AG10803 (cell line): ENCODE results near the gene KRTAP9-1.
"Not testable (repeated sequence)": the region's sequence is repeated elsewhere in the genome, so short reads cannot be mapped to it uniquely, and the experiment has no call there.

Experiments used
- DNase-seq: peaks from one replicate; pipeline ENCODE4 v3.0.0; 2010; ENCODE audit warnings: low read depth
- H3K4me3 ChIP-seq: 2 replicates; pipeline ENCODE4 v1.5.1; 2011; ENCODE audit warnings: mild to moderate bottlenecking, low read length, control low read depth
- CTCF ChIP-seq: conservative IDR thresholded peaks from 2 replicates; pipeline ENCODE4 v1.5.1; 2011; ENCODE audit warnings: mild to moderate bottlenecking, low read length, control low read depth, inconsistent platforms

KRTAP9-1 gene

DNA sequence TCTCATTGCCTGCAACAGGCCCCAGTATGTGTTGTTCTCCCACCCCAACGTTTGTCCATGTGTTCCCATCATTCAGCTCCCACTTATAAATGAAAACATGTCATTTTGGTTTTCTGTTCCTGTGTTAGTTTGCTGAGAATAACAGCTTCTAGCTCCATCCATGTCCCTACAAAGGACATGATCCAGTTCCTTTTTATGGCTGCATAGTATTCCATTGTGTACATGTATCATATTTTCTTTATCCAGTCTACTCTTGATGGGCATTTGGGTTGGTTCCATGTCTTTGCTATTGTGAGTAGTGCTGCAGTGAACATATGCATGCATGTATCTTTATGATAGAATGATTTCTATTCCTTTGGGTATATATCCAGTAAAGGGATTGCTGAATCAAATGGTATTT, 26.0 kb downstream of the KRTAP9-1 start:
- no peak for TF ChIP-seq CTCF
- no peak overlapping the region for H3K4me3 ChIP-seq
- no peak for DNase-seq

DNA sequence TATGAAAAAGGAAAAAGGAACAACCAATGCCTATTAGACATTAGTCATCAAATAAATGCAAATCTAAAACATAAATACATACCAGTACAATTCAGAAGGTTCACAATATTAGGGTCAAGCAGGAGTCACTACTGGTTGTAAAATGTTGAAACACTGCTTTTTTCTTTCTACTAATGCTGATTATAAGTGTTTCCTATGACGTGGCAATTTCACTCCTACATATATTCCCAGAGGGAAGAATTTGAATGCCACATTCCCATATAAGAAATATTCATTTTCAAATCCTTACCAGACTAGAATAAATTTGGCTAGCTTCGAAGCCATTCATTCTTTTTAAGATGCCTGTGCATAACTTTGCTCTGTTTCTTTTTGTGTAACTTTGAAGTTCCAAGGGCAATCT, 34.1 kb downstream of the KRTAP9-1 start:
- no peak overlapping the region for H3K4me3 ChIP-seq
- TF ChIP-seq CTCF = no peak
- no peak for DNase-seq

- no peak for DNase-seq
- H3K4me3 ChIP-seq = no peak overlapping the region
- no peak for TF ChIP-seq CTCF
Observed at GRCh38 chr17:41226051-41226450, 36.4 kb downstream of the KRTAP9-1 start.

DNA sequence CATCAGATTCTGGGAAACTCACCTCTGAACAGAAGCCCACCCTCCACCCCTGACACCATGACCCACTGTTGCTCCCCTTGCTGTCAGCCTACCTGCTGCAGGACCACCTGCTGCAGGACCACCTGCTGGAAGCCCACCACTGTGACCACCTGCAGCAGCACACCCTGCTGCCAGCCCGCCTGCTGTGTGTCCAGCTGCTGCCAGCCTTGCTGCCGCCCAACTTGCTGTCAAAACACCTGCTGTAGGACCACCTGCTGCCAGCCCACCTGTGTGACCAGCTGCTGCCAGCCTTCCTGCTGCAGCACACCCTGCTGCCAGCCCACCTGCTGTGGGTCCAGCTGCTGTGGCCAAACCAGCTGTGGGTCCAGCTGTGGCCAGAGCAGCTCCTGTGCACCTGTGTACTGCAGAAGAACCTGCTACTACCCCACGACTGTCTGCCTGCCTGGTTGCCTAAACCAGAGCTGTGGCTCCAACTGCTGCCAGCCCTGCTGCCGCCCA, 37.0 kb downstream of the KRTAP9-1 start, which contains the start of gene KRTAP9-2:
TSS of gene KRTAP9-2 (plus strand) at position 51 of the 498 bp plus-strand sequence. CDS start at position 58, 7 bp downstream.
- DNase-seq, H3K4me3 ChIP-seq: not testable (repeated sequence)

DNA sequence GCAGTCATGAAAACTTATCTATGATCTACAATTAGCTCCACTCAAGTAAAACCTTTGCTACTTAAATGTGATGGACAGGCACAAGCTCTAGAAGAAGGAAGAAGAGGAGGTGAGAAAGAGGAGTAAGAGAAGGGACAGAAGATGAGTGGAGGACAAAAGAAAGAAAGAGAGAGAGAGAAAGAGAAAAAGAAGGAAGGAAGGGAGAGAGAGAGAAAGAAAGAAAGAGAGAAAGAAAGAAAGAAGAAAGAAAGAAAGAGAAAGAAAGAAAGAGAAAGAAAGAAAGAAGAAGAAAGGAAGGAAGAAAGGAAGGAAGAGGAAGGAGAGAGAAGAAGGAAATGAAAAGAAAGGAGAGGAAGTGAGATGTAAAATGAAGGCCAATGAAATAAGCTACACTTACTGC, 40.4 kb downstream of the KRTAP9-1 start:
- no peak for TF ChIP-seq CTCF
- no peak overlapping the region for H3K4me3 ChIP-seq
- DNase-seq = no peak

GRCh38 chr17:41231731-41232130, 42.0 kb downstream of the KRTAP9-1 start:
- no peak for DNase-seq
- H3K4me3 ChIP-seq = no peak overlapping the region
- no peak for TF ChIP-seq CTCF

- H3K4me3 ChIP-seq, DNase-seq: not testable (repeated sequence)
Observed at GRCh38 chr17:41232399-41233105, 42.9 kb downstream of the KRTAP9-1 start, which contains the start of gene KRTAP9-3. TSS of gene KRTAP9-3 (plus strand) at chr17:41232449. CDS start at chr17:41232502, 53 bp downstream.

GRCh38 chr17:41237116-41237515, 47.4 kb downstream of the KRTAP9-1 start:
- not testable (repeated sequence) for H3K4me3 ChIP-seq, DNase-seq

DNA sequence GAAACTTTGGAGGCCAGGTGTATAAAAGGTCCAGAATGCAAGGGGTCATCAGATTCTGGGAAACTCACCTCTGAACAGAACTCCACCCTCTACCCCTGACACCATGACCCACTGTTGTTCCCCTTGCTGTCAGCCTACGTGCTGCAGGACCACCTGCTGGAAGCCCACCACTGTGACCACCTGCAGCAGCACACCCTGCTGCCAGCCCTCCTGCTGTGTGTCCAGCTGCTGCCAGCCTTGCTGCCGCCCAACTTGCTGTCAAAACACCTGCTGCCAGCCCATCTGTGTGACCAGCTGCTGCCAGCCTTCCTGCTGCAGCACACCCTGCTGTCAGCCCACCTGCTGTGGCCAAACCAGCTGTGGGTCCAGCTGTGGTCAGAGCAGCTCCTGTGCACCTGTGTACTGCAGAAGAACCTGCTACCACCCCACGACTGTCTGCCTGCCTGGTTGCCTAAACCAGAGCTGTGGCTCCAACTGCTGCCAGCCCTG, 48.3 kb downstream of the KRTAP9-1 start, which contains the start of gene KRTAP9-8:
TSS of gene KRTAP9-8 (plus strand) at position 51 of the 489 bp plus-strand sequence. CDS start at position 104, 53 bp downstream.
- not testable (repeated sequence) for H3K4me3 ChIP-seq, DNase-seq
